ENCODE measurements around the gene TEKT1. TPM values are rescaled to one million over a fixed set of nuclear protein-coding genes. Genes with fewer than 3 reads are reported as not detected.
"Not testable (repeated sequence)": the region's sequence is repeated elsewhere in the genome, so short reads cannot be mapped to it uniquely, and the experiment has no call there.

Gene TEKT1
- total RNA-seq, 2 experiments from 2014 or later: not detected

DNA sequence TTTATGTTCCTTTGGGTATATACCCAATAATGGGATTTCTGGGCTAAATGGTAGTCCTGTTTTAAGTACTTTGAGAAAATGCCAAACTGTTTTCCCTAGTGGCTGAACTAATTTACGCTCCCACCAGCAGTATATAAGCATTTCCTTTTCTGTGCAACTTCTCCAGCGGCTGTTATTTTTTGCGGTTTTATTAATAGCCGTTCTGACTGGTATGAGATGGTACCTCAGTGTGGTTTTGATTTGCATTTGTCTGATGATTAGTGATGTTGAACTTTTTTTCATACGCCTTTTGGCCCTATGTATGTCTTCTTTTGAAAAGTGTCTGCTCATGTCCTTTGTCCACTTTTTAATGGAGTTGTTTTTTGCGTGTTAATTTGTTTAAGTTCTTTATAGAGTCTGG is 25.8 kb upstream of the TEKT1 start:
- H3K27me3 ChIP-seq (ENCODE audit: control insufficient read depth in 1 of 2, insufficient read depth in 2 of 2, low read length in 2 of 2): peaks cover 0 to 5% of the 10 kb centered on the region in 2 experiments
- ChIA-PET POLR2A (no interaction called here), CTCF (no interaction called here)
- Mint-ChIP-seq H3K36me3 (ENCODE audit: low read depth) (no peaks in the 10 kb centered on the region), H3K9me3 (no peaks in the 10 kb centered on the region), H3K27me3 (peaks cover 3% of the 10 kb centered on the region), H3K4me3 (no peak overlapping the region), H3K27ac (no peak overlapping the region), H3K4me1 (ENCODE audit: low read depth) (peaks cover 14% of the 10 kb centered on the region)
- TF ChIP-seq, protein P1, sequence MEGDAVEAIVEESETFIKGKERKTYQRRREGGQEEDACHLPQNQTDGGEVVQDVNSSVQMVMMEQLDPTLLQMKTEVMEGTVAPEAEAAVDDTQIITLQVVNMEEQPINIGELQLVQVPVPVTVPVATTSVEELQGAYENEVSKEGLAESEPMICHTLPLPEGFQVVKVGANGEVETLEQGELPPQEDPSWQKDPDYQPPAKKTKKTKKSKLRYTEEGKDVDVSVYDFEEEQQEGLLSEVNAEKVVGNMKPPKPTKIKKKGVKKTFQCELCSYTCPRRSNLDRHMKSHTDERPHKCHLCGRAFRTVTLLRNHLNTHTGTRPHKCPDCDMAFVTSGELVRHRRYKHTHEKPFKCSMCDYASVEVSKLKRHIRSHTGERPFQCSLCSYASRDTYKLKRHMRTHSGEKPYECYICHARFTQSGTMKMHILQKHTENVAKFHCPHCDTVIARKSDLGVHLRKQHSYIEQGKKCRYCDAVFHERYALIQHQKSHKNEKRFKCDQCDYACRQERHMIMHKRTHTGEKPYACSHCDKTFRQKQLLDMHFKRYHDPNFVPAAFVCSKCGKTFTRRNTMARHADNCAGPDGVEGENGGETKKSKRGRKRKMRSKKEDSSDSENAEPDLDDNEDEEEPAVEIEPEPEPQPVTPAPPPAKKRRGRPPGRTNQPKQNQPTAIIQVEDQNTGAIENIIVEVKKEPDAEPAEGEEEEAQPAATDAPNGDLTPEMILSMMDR (IDR thresholded peaks at IDR 0.05): no peak
- no peaks in the 10 kb centered on the region for H3K9me3 ChIP-seq (ENCODE audit: control insufficient read depth in 1 of 2, insufficient read depth in 1 of 2, low read length in 2 of 2)
- no peaks in the 10 kb centered on the region for H3K36me3 ChIP-seq (ENCODE audit: insufficient read depth, low read length)
- H3K4me3 ChIP-seq (ENCODE audit: low read length): no peak overlapping the region
- intact Hi-C loops (cut with DNase I, micrococcal nuclease): no loop called here
- ATAC-seq (ENCODE audit: poor library complexity) (no peak), DNase-seq (no peak)
- peaks cover 9% of the 10 kb centered on the region for H3K4me1 ChIP-seq (ENCODE audit: insufficient read depth, low read length)
- no peak overlapping the region for H3K27ac ChIP-seq (ENCODE audit: low read depth in 1 of 2, low read length in 2 of 2)

DNA sequence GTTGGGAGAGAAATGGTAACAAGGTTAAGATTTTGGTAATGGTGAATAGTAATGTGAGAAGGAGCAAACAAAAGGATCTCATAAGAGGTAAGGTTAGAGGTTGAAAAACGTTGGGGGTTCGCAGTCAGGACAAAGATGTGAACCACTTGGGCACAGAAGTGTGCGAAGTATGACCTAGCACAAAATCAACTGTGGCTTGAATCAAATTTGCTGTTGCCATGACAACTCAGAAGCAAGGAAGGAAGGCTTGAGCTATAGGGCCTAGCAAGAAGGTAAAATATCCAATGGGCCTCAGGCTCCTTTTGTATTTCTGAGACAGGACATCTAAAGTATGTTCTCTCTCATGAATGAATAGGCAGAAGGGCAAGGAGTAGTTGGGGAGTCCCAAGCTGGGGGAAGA is 24.5 kb upstream of the TEKT1 start:
- no peak for DNase-seq
- Histone ChIP-seq H3K9me3 (ENCODE audit: control insufficient read depth in 1 of 2, insufficient read depth in 1 of 2, low read length in 2 of 2) (no peaks in the 10 kb centered on the region), H3K4me1 (ENCODE audit: insufficient read depth, low read length) (peaks cover 9% of the 10 kb centered on the region), H3K27ac (ENCODE audit: low read depth in 1 of 2, low read length in 2 of 2) (no peak overlapping the region), H3K4me3 (ENCODE audit: low read length) (no peak overlapping the region), H3K27me3 (ENCODE audit: control insufficient read depth in 1 of 2, insufficient read depth in 2 of 2, low read length in 2 of 2) (no peaks in the 10 kb centered on the region), H3K36me3 (ENCODE audit: insufficient read depth, low read length) (no peaks in the 10 kb centered on the region)
- H3K9me3 Mint-ChIP-seq: no peaks in the 10 kb centered on the region
- CTCF ChIA-PET: no interaction called here
- intact Hi-C loops (cut with DNase I, micrococcal nuclease): no loop called here
- peaks cover 4% of the 10 kb centered on the region for H3K27me3 Mint-ChIP-seq
- H3K27ac Mint-ChIP-seq: no peak overlapping the region
- ATAC-seq (ENCODE audit: poor library complexity): no peak
- TF ChIP-seq, protein P1 (IDR thresholded peaks at IDR 0.05): no peak
- H3K4me3 Mint-ChIP-seq: no peak overlapping the region
- H3K36me3 Mint-ChIP-seq (ENCODE audit: low read depth): no peaks in the 10 kb centered on the region
- peaks cover 10% of the 10 kb centered on the region for H3K4me1 Mint-ChIP-seq (ENCODE audit: low read depth)
- POLR2A ChIA-PET: no interaction called here

DNA sequence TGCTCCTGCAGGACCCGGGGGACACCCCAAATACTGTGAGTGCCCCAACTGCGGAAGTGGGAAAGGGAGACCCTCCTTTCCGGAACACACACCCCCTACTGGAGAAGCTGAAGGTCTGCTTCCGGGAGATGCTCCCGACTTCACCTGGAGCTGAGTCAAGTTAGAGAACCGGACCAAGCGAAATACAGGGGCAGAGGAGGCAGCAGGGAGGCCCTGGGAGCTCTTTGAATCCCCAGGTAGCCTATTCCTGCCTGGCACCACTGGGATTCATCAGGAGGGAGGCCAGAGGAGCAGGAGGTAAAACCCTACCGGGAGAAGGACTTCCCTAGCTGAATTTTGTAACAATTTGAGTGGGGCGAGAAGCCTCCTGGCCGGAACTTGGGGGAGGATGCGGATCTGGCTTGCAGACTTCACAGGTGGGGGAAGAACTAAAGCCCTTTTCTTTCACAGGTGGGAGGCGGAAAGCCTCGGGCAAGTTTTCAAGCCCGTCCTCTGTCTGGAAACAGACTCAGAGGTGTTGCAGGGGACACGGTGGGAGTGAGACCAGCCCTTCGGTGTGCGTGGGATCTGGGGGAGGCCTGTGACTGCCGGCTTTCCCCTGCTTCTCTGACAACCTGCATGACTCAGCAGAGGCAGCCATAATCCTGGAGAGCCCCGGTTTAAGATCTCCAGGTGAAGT is 22.4 kb upstream of the TEKT1 start:
- H3K27me3 Mint-ChIP-seq: peaks cover 8% of the 10 kb centered on the region
- DNase-seq (peak in 4 of 14 experiments; percentile 13 to 32 (median 22)), ATAC-seq (ENCODE audit: poor library complexity) (no peak)
- Histone ChIP-seq H3K27ac (ENCODE audit: low read depth in 1 of 2, low read length in 2 of 2) (peak overlapping the region in 1 of 2 donors; percentile 40), H3K27me3 (ENCODE audit: control insufficient read depth in 1 of 2, insufficient read depth in 2 of 2, low read length in 2 of 2) (no peaks in the 10 kb centered on the region), H3K4me3 (ENCODE audit: low read length) (peak overlapping the region; percentile 39), H3K9me3 (ENCODE audit: control insufficient read depth in 1 of 2, insufficient read depth in 1 of 2, low read length in 2 of 2) (no peaks in the 10 kb centered on the region), H3K36me3 (ENCODE audit: insufficient read depth, low read length) (no peaks in the 10 kb centered on the region), H3K4me1 (ENCODE audit: insufficient read depth, low read length) (peaks cover 9% of the 10 kb centered on the region)
- no peaks in the 10 kb centered on the region for H3K36me3 Mint-ChIP-seq (ENCODE audit: low read depth)
- no peaks in the 10 kb centered on the region for H3K9me3 Mint-ChIP-seq
- TF ChIP-seq, protein P1 (IDR thresholded peaks at IDR 0.05): no peak
- H3K4me1 Mint-ChIP-seq (ENCODE audit: low read depth): peaks cover 10% of the 10 kb centered on the region
- no peak overlapping the region for H3K27ac Mint-ChIP-seq
- CTCF ChIA-PET: no interaction called here
- intact Hi-C loops (cut with DNase I, micrococcal nuclease): no loop called here
- POLR2A ChIA-PET: no interaction called here
- H3K4me3 Mint-ChIP-seq: peak overlapping the region; percentile 22

DNA sequence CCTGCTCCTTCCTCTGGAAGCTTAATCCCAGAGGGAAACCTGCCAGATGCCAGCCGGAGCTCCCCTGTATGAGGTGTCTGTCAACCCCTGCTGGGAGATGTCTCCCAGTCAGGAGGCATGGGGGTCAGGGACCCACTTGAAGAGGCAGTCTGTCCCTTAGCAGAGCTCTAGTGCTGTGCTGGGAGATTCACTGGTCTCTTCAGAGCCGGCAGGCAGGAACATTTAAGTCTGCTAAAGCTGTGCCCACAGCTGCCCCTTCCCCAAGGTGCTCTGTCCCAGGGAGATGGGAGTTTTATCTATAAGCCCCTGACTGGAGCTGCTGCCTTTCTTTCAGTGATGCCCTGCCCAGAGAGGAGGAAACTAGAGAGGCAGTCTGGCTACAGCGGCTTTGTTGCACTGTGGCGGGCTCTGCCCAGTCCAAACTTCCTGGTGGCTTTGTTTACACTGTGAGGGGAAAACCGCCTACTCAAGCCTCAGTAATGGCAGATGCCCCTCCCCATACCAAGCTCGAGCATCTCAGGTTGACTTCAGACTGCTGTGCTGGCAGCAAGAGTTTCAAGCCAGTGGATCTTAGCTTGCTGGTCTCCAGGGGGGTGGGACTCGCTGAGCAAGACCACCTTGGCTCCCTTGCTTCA is 17.1 kb upstream of the TEKT1 start:
- H3K27me3 Mint-ChIP-seq: peaks cover 23% of the 10 kb centered on the region
- intact Hi-C loops (cut with DNase I, micrococcal nuclease): not testable (repeated sequence)

DNA sequence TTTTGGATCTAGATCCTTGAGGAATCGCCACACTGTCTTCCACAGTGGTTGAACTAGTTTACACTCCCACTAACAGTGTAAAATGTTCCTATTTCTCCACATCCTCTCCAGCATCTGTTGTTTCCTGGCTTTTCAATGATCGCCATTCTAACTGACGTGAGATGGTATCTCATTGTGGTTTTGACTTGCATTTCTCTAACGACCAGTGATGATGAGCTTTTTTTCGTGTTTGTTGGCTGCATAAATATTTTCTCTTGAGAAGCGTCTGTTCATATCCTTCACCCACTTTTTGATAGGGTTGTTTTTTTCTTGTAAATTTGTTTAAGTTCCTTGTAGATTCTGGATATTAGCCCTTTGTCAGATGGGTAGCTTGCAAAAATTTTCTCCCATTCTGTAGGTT is 14.6 kb upstream of the TEKT1 start:
- H3K36me3 Mint-ChIP-seq (ENCODE audit: low read depth); intact Hi-C loops (cut with DNase I, micrococcal nuclease); H3K36me3 ChIP-seq (ENCODE audit: insufficient read depth, low read length); H3K4me1 ChIP-seq (ENCODE audit: insufficient read depth, low read length); H3K27ac ChIP-seq (ENCODE audit: low read depth in 1 of 2, low read length in 2 of 2); H3K4me3 Mint-ChIP-seq; CTCF ChIA-PET; POLR2A ChIA-PET; H3K4me3 ChIP-seq (ENCODE audit: low read length); ATAC-seq (ENCODE audit: poor library complexity); H3K9me3 Mint-ChIP-seq; H3K9me3 ChIP-seq (ENCODE audit: control insufficient read depth in 1 of 2, insufficient read depth in 1 of 2, low read length in 2 of 2); DNase-seq; H3K27ac Mint-ChIP-seq; H3K4me1 Mint-ChIP-seq (ENCODE audit: low read depth): not testable (repeated sequence)
- H3K27me3 Mint-ChIP-seq: peaks cover 42% of the 10 kb centered on the region
- H3K27me3 ChIP-seq (ENCODE audit: control insufficient read depth in 1 of 2, insufficient read depth in 2 of 2, low read length in 2 of 2): peaks cover 7 to 10% of the 10 kb centered on the region in 2 experiments

More for the DNA sequence above, 17.1 kb upstream of the TEKT1 start:
- H3K4me3 Mint-ChIP-seq; POLR2A ChIA-PET; H3K27ac Mint-ChIP-seq; H3K27ac ChIP-seq (ENCODE audit: low read depth in 1 of 2, low read length in 2 of 2); H3K36me3 Mint-ChIP-seq (ENCODE audit: low read depth); H3K4me3 ChIP-seq (ENCODE audit: low read length); DNase-seq; H3K9me3 ChIP-seq (ENCODE audit: control insufficient read depth in 1 of 2, insufficient read depth in 1 of 2, low read length in 2 of 2); H3K4me1 ChIP-seq (ENCODE audit: insufficient read depth, low read length); H3K4me1 Mint-ChIP-seq (ENCODE audit: low read depth); H3K27me3 ChIP-seq (ENCODE audit: control insufficient read depth in 1 of 2, insufficient read depth in 2 of 2, low read length in 2 of 2); H3K9me3 Mint-ChIP-seq; ATAC-seq (ENCODE audit: poor library complexity); H3K36me3 ChIP-seq (ENCODE audit: insufficient read depth, low read length): not testable (repeated sequence)
- CTCF ChIA-PET: interaction anchor here (1.3 kb wide), 1 partner anchor 173 kb away, joined by 3 read pairs; no protein-coding TSS in a partner anchor
